ENCODE data around the gene FLRT2. TPM values are rescaled to one million over a fixed set of nuclear protein-coding genes. Genes with fewer than 3 reads are reported as not detected.

FLRT2 gene
- total RNA-seq, 1 experiment from 2014 or later: not detected

- no peak for DNase-seq (ENCODE audit: low spot score)
These were observed 35.0 kb downstream of the FLRT2 start for GRCh38 chr14:85564841-85565527.

- no peak for DNase-seq (ENCODE audit: low spot score)
These were observed 35.9 kb downstream of the FLRT2 start for GRCh38 chr14:85565862-85566296.

GRCh38 chr14:85566603-85567002, 36.7 kb downstream of the FLRT2 start:
- no peak for DNase-seq (ENCODE audit: low spot score)

GRCh38 chr14:85572011-85572410, 42.1 kb downstream of the FLRT2 start:
- DNase-seq (ENCODE audit: low spot score): no peak

- DNase-seq (ENCODE audit: low spot score): no peak
These were observed 42.9 kb downstream of the FLRT2 start for GRCh38 chr14:85572845-85573244.

GRCh38 chr14:85573406-85573805, 43.5 kb downstream of the FLRT2 start:
- no peak for DNase-seq (ENCODE audit: low spot score)

GRCh38 chr14:85574853-85575616, 45.1 kb downstream of the FLRT2 start:
- no peak for DNase-seq (ENCODE audit: low spot score)

GRCh38 chr14:85575617-85575898, 45.6 kb downstream of the FLRT2 start:
- DNase-seq (ENCODE audit: low spot score): no peak

GRCh38 chr14:85576218-85576617, 46.3 kb downstream of the FLRT2 start:
- DNase-seq (ENCODE audit: low spot score): no peak

GRCh38 chr14:85576848-85577542, 47.1 kb downstream of the FLRT2 start:
- no peak for DNase-seq (ENCODE audit: low spot score)

GRCh38 chr14:85577543-85578114, 47.7 kb downstream of the FLRT2 start:
- DNase-seq (ENCODE audit: low spot score): no peak

GRCh38 chr14:85578357-85578756, 48.4 kb downstream of the FLRT2 start:
- DNase-seq (ENCODE audit: low spot score): no peak

- no peak for DNase-seq (ENCODE audit: low spot score)
These were observed 49.0 kb downstream of the FLRT2 start for GRCh38 chr14:85578930-85579329.

- no peak for DNase-seq (ENCODE audit: low spot score)
These were observed 50.0 kb downstream of the FLRT2 start for GRCh38 chr14:85579942-85580341.

- no peak for DNase-seq (ENCODE audit: low spot score)
These were observed 50.7 kb downstream of the FLRT2 start for GRCh38 chr14:85580536-85581140.

GRCh38 chr14:85581691-85582090, 51.7 kb downstream of the FLRT2 start:
- DNase-seq (ENCODE audit: low spot score): no peak

- DNase-seq (ENCODE audit: low spot score): no peak
These were observed 53.4 kb downstream of the FLRT2 start for GRCh38 chr14:85583380-85583779.

- no peak for DNase-seq (ENCODE audit: low spot score)
These were observed 54.5 kb downstream of the FLRT2 start for GRCh38 chr14:85584481-85584880.

- peak; percentile 60 for DNase-seq (ENCODE audit: low spot score)
These were observed 57.3 kb downstream of the FLRT2 start for GRCh38 chr14:85587151-85587711.

GRCh38 chr14:85590784-85591183, 60.8 kb downstream of the FLRT2 start:
- DNase-seq (ENCODE audit: low spot score): no peak

- DNase-seq (ENCODE audit: low spot score): no peak
These were observed 64.3 kb downstream of the FLRT2 start for GRCh38 chr14:85594217-85594616.

GRCh38 chr14:85595981-85596380, 66.0 kb downstream of the FLRT2 start:
- no peak for DNase-seq (ENCODE audit: low spot score)
